Hepatic stellate cell (primary cell): Measurements from ENCODE around the gene PML.
"Not testable (repeated sequence)": the region's sequence is repeated elsewhere in the genome, so short reads cannot be mapped to it uniquely, and the experiment has no call there.

Experiments used
- DNase-seq: peaks from one replicate; pipeline ENCODE4 v3.0.0; 2011; ENCODE audit warnings: low spot score

PML gene

DNA sequence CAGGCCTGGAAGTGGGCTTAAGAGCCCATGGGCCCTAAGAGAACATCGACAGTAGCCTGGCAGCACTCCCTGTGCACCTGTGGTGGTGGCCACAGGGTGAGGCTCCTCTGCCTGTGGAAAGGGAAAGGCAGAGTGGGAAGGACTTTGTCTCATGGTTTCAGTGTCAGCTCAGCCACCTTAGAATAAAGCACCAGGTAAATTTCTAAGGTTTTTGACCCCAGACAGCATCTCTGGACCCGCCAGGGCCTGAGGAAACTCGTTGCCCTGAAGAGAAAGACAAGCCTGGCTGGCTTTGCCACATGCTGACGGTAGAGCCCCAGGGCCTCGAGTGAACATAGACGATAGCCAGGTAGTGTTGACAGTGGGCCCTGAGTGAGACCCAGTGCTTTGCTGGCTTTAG, 65.7 kb downstream of the PML start:
- no peak for DNase-seq

DNA sequence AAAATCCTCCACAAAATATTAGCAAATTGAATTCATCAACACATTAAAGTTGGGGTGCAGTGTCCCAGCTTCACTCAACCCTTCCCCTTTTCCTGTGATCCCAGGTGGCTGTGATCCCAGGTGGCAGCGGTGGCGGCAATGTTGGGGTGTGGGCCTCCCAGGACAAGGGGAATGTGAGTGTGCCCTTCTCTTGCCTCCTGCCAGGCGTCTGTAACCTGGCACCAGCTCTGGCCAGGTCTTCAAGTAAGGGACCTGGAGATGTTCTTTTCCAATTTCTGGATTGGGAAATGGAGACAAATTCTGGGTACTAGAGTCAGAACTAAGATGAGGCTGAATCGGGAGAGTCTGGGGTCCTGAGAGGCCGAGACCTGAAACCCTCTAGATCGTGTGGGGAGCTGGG, 67.7 kb downstream of the PML start:
- DNase-seq, result no peak

DNA sequence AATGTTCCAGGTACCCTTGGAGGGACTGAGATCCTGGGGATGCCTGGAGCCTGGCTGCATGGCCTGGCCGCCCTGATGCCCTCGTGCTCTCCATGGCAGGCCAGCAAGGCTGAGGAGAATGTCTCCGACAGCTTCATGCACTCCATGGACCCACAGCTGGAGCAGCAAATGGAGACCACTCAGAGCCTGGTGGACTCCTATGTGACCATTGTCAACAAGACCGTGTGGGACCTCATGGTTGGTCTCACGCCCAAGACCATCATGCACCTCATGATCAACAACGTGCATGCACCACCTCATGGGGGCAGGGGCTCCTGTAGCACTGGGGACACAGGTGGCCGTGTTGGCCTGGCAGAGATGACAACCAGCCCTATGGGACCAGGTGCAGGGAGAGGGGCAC, 68.2 kb downstream of the PML start:
- DNase-seq, result no peak

DNA sequence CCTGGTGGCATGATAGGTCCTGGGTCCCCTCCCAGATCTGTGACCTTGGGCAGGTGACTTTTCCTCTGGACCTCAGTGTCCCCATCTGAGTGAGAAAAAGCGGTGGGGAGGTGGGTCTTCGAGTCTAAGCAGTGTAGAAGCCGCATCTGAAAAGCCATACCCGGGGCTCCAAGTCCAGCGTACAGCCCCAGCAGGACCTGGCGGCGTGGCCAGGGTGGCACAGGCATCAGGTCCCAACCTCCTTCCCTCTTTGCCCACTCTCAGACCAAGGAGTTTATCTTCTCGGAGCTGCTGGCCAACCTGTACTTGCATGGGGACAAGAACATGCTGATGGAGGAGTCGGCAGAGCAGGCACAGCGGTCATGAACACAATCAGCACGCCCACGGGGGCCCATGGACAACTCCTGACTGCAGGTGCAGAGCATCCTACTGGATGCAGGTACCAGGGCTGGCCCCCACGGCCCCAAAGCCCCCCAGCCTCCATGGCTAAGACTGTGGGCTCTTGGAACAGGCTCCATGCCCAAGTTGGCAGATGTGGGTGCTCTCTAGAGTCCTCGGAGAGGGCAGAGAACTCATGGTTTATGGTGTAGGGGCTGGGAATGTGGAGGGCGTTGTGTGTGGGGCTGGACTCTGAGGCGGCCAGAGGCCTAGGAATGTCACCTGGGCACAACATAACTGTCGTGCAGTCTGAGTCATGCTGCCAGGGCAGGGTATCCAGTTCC, 69.1 kb downstream of the PML start:
- not testable (repeated sequence) for DNase-seq

DNA sequence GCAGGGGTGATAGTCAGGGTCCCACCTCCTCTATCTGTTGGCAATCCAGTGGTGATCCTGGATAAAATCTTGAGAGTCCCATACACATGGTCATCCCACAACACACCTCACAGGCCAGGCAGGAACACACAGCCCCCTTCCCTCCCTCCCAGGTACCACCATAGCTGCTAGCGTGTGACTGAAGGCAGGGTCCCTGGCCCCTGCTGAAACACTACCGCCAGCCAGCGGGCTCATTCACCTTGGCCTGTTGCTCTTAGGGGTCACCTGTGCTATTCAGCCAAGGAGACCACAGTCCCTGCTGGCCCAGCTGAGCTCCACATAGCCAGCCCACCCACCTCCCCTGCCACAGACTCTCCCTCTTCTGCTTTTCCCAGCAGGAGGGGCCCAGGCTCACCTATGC, 69.7 kb downstream of the PML start:
- DNase-seq, result not testable (repeated sequence)

DNA sequence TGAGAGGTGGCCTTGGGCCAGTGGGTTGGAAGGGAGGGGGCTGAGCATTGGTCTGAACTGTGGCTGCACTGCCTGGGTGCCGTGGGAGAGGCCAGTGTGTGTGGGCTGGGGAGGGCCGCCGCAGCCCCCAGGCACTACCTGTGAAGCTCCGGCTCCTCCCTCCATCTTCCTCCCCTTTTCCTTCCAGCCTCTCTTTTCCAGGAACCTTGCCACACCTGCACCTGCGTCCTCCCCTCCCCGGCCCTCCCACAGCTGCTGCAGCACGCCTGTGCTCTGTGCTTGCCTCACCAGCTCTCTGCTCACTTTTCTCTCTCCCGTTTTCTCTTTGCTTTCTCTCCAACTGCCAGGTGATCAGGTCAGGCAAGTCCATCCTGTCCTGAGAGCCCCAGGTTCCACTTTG, 70.3 kb downstream of the PML start:
- DNase-seq, result not testable (repeated sequence)

DNA sequence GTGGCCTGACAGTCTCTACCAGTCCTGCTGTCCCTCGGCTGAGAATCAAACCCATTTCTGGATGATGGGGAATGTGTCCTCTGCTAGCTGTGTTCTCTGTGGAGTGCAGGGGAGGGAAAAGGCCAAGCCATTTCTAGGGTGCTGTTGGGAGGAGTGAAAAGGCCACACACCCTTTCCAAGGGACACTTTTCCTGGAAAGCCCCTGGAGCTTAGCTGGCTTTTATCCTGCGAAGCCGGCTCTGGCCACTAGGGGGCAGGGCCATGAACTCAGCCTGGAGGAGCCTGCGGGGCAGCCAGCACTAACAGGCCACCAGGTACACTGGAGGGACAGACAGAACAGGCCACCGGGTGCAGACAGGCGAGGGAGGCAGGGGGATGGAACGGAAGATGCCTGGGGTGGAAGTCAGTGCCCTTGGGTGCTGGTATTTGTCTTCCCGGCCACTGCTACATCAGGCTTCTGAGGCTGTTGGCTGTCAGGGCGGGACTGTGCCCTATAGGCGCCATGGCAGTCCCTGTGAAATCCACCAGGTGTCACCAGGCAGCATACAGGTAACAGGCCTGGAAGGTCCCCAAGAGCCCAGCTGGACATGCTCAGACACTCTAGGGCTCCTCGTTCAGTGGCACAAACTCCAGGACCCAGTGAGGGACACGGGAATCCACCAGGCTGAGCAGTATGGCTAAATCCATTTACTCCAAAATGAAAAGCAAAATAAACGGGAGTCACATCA, 71.3 kb downstream of the PML start:
- not testable (repeated sequence) for DNase-seq

DNA sequence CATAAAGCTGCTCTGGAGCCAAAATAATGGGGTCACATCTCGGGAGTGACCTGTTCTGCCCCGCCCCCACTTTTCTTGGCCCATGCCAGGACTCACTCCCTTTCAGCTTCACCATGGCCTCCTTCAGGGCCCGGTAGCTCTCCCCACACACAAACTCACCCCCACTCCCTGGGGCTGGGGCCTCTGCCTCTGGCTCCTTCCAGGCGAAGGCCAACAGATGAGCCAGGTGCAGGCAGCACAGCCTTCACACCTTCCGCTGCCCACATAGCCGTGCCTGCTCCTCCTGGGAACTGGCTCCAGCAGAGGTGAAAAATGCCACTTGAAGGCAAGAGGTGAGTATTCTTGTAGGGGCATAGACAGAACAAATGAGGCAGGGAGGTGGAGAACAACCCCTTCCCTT, 77.1 kb downstream of the PML start:
- not testable (repeated sequence) for DNase-seq

DNA sequence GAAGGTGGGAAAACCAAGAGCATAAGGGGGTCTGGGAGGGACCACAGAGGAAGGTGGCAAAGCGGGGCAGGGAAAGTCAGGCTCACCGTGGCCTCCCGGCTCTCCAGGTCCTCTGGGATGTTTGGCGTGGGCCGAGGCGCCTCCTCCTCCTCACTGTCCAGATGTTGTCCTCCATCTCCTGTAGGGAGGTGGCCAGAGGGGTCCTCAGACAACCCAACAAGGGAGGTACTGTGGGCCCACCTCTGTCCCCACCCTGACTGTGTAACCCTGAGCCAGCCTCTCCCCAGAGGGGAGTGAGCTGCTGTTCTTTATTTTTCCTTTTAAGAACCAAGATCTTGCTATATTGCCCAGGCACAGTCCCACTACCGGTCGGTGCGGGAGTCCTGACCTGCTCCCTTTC, 77.6 kb downstream of the PML start:
- DNase-seq, result not testable (repeated sequence)

DNA sequence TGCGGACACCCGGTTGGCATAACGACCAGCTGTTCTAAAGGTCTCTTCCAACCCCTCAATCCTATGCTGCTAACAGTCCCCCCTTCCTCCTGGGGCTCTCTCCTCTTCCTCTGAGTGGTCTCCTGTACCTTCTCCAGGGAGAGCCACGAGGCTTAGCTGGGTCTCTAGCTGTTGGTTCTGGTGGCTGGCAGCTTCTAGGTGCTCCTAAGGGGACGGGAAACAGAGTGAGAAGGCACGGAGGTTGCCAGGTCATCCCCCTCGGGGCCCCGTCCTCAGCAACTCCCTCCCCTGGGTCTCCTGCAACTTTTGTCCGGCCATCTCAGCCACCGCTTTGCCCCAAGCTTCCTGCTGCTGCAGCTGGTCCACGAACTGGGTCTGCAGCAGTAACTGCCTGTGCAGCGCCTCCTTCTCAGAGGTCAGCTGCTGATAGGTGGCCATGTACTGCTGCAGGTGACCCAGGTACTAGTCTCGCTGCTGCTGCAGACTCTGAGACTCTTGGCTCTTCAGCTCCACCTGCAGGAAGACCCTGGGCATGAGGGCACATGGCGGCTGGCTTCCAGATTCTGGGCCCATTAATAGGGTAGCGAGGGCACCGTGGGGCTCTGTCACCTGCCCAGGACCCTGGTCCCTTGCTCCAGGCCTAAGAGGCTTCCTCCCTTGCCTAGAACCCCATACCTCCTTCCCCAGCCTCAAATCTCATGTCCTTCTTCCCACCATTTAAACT, 78.3 kb downstream of the PML start:
- DNase-seq, result not testable (repeated sequence)

DNA sequence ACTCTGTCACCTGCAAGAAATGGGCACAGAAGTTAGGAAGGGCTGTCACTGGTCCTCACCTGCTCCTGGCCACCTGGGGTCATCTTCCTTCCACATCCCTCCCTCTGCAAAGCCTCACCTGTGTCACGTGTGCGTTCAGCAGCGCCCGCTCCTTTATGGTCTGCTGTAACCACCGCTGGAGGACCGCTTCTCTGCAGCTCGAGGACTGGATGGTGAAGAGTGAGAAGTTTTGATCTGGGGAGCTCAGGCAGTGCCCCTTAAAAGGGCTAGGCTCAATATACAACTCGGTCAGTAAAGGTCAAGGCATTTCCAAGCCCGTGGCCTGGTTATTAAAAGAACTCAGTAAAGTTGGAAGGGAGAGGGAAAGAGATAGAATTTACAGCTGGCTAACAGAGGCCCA, 81.3 kb downstream of the PML start:
- DNase-seq, result not testable (repeated sequence)

DNA sequence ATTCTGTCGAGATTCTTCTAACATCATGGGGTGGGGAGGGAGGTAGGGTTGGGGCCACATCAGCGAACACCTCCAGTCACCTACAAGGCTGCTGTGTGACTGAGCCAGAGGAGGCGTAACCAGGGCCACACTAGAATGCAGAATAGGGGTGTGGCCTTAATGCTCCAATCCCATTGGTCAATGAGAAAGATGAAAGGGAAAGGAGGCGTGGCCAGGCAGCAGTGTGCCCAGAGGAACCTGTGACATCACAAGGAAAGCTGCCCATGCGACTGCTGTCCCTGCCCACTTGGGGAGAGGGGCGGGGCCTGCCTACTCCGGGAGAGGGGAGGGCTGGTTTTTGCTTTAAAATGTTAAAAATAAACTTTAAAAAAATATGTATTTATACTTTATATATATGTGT, 87.9 kb downstream of the PML start, which contains the start of gene GOLGA6A:
GOLGA6A (minus strand) TSS at position 101 of the 400 bp plus-strand sequence; CDS start at position 60, 41 bp downstream.
- DNase-seq, result not testable (repeated sequence)

DNA sequence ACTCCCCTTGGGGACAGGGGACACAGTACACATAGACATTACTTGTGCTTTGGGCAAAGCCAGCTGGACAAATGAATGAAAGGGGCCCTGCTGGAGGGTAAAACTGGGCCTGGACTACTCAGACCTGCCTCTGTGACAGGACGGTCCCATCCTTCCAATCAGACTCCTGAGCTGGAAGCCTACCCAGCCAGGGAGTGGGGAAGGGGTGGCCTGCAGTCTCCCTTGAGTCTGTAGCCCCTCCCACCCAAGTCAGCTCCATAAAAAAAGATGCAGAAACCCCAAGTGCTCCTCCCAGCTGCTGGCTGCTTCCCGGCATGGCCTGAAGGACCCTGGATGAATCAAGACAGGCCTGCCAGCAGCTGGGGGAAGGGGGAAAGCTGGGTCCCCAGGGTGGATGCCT, 100.1 kb downstream of the PML start:
- not testable (repeated sequence) for DNase-seq

DNA sequence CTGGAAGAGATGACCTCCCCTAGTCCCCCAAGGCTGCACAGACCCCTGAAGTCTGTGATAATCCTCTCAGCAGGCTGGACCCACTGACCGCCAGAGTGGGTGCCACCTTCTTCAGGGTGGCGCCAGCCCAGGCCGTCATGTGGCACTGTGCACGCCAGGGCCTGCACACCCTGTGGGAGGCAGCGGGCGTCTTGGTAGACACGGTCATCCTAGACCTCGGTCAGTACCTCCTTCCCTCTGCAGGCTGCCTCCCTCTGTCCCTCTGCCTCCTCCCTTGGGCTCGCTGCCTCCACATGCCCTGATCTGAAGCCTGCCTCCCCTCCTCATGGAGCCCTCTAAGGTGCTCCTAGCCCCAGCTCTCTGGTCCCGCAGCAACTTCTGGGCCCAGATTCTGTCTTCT, 101.1 kb downstream of the PML start:
- not testable (repeated sequence) for DNase-seq

DNA sequence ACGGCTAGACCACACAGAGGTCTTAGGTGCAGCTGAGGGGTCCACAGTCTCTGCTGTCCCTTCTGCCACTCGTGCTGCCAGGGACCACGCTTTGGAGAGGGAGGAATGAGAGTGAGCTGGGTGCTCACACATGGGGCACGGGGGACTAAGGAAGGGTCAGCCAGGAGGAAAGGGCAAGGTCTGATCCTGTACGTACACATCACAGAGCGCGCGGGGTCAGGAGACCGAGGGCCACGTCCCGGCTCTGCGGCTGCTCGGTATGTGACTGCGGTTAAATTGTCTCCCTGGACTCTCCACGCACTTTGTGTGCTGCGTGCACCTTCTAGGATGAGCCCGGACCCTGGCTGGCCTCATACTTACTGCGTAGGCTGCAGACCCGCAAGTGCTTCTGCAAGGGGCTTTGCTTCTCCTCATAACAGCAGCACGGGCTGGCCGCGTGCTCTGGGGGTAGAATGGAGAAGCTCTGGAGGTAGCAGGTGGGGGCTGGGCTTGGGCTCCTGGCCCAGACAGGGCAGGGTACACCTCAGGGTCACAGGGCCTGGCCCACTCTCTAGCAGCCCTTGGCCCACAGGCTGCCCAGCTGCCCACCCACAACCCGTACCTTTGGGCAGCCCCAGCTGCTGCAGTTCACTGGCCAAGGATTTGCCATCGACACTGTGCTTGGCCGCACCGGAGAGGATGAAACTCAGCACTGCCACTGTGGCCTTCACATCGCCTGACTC, 102.4 kb downstream of the PML start:
- not testable (repeated sequence) for DNase-seq
